Glomerular endothelial cell (primary cell): Measurements from ENCODE around the gene NKX6-2. TPM values are rescaled to one million over a fixed set of nuclear protein-coding genes. Genes with fewer than 3 reads are reported as not detected.
"Not testable (repeated sequence)": the region's sequence is repeated elsewhere in the genome, so short reads cannot be mapped to it uniquely, and the experiment has no call there.

Experiments
- DNase-seq: peaks from one replicate; pipeline ENCODE4 v3.0.0-alpha.2; 2011; ENCODE audit warnings: low read depth, low spot score; ENCODE audit errors: extremely low read depth
- total RNA-seq: library from RNA; depleted of rRNA; stranded (reverse); fragments of >200 nt; gene quantifications from 2 replicates; pipeline ENCODE4 v1.2.3, GENCODE V29; 2015

The NKX6-2 gene
- total RNA-seq, 1 donor from 2014 or later, result not detected

- DNase-seq, result no peak
These were observed 1.7 kb downstream of the NKX6-2 start for GRCh38 chr10:132783940-132784865.

- no peak for DNase-seq
These were observed 2.6 kb downstream of the NKX6-2 start for GRCh38 chr10:132783165-132783939.

- DNase-seq, result no peak
These were observed 4.4 kb downstream of the NKX6-2 start for GRCh38 chr10:132781556-132781955.

GRCh38 chr10:132780356-132780755, 5.6 kb downstream of the NKX6-2 start:
- DNase-seq, result no peak

GRCh38 chr10:132779549-132780294, 6.2 kb downstream of the NKX6-2 start:
- DNase-seq, result no peak

- no peak for DNase-seq
These were observed 8.5 kb downstream of the NKX6-2 start for GRCh38 chr10:132777441-132777840.

GRCh38 chr10:132776821-132777220, 9.1 kb downstream of the NKX6-2 start:
- no peak for DNase-seq

- DNase-seq, result no peak
These were observed 9.8 kb downstream of the NKX6-2 start for GRCh38 chr10:132776186-132776585.

- no peak for DNase-seq
These were observed 10.8 kb downstream of the NKX6-2 start for GRCh38 chr10:132774902-132775863.

GRCh38 chr10:132774181-132774901, 11.6 kb downstream of the NKX6-2 start:
- DNase-seq, result no peak

- DNase-seq, result not testable (repeated sequence)
These were observed 13.1 kb downstream of the NKX6-2 start for GRCh38 chr10:132772816-132773215.

GRCh38 chr10:132770061-132771021, 15.6 kb downstream of the NKX6-2 start:
- no peak for DNase-seq

GRCh38 chr10:132768346-132769248, 17.4 kb downstream of the NKX6-2 start:
- DNase-seq, result no peak

- no peak for DNase-seq
These were observed 19.7 kb downstream of the NKX6-2 start for GRCh38 chr10:132766291-132766690.

GRCh38 chr10:132765435-132765834, 20.5 kb downstream of the NKX6-2 start:
- no peak for DNase-seq

GRCh38 chr10:132764108-132764507, 21.8 kb downstream of the NKX6-2 start:
- DNase-seq, result no peak

GRCh38 chr10:132763545-132763944, 22.4 kb downstream of the NKX6-2 start:
- no peak for DNase-seq
